Measurements from ENCODE around the gene ZNF773. TPM values are rescaled to one million over a fixed set of nuclear protein-coding genes. Genes with fewer than 3 reads are reported as not detected.
"Not testable (repeated sequence)": the region's sequence is repeated elsewhere in the genome, so short reads cannot be mapped to it uniquely, and the experiment has no call there.

ZNF773 gene
- polyA plus RNA-seq, 1 donor from 2014 or later, result 23.3 TPM

GRCh38 chr19:57477191-57478008, 22.3 kb upstream of the ZNF773 start, which contains the start of gene ZNF772:
Gene ZNF772, minus strand, starts transcription at chr19:57477566. Its CDS starts 257 bp downstream, at chr19:57477309.
- Histone ChIP-seq H2AFZ (ENCODE audit: low read depth, low read length) (peak within 1 kb of the TSS; percentile 84), H3K4me2 (ENCODE audit: low read length) (peak within 1 kb of the TSS; percentile 92), H3K27ac (ENCODE audit: low read length) (peak within 1 kb of the TSS; percentile 99), H3F3A (ENCODE audit: insufficient read depth, low read length, poor library complexity, severe bottlenecking) (peaks cover 6% of the 10 kb centered on the region), H3K9me3 (ENCODE audit: low read length) (peaks cover 39% of the 10 kb centered on the region), H3K36me3 (ENCODE audit: insufficient read depth, low read length) (peaks cover 34% of the 10 kb centered on the region), H4K20me1 (ENCODE audit: insufficient read depth) (no peaks in the 10 kb centered on the region), H3K9me2 (ENCODE audit: insufficient read depth, low read length) (no peaks in the 10 kb centered on the region), H3K9ac (ENCODE audit: low read length) (peak within 1 kb of the TSS; percentile 96), H3K79me2 (replicated peaks; ENCODE audit: insufficient read depth, low read length) (peaks cover 28% of the 10 kb centered on the region), H3K4me3 (ENCODE audit: low read length) (peak within 1 kb of the TSS; percentile 80), H3K27me3 (ENCODE audit: insufficient read depth, low read depth, low read length) (no peaks in the 10 kb centered on the region)
- peak; percentile 98 for TF ChIP-seq CTCF (IDR thresholded peaks at IDR 0.05; ENCODE audit: poor library complexity, severe bottlenecking)
- TF ChIP-seq MXI1 (conservative IDR thresholded peaks at IDR 0.05; ENCODE audit: poor library complexity, severe bottlenecking), result peak; percentile 59
- TF ChIP-seq EZH2 (IDR thresholded peaks at IDR 0.05; ENCODE audit: borderline replicate concordance, insufficient read depth, low read length, poor library complexity, severe bottlenecking), result no peak
- peak; percentile 49 for TF ChIP-seq SMC3 (conservative IDR thresholded peaks at IDR 0.05; ENCODE audit: poor library complexity)
- peak; percentile 60 for TF ChIP-seq RAD21 (conservative IDR thresholded peaks at IDR 0.05)
- peak; percentile 95 for TF ChIP-seq POLR2AphosphoS5 (IDR thresholded peaks at IDR 0.05)
- TF ChIP-seq TAF1 (IDR thresholded peaks at IDR 0.05; ENCODE audit: low read depth), result peak; percentile 81
- TF ChIP-seq EP300 (conservative IDR thresholded peaks at IDR 0.05; ENCODE audit: poor library complexity, severe bottlenecking), result no peak
- peak; percentile 67 for TF ChIP-seq REST (IDR thresholded peaks at IDR 0.05; ENCODE audit: borderline replicate concordance)

GRCh38 chr19:57487477-57488298, 12.1 kb upstream of the ZNF773 start, which contains the start of gene ZNF419:
Gene ZNF419, plus strand, starts transcription at chr19:57487750. Its CDS starts 201 bp downstream, at chr19:57487951.
- not testable (repeated sequence) for H3F3A ChIP-seq (ENCODE audit: insufficient read depth, low read length, poor library complexity, severe bottlenecking)

More at GRCh38 chr19:57487477-57488298, 12.1 kb upstream of the ZNF773 start, which contains the start of gene ZNF419:
- H3K27me3 ChIP-seq (ENCODE audit: insufficient read depth, low read depth, low read length); H3K9me2 ChIP-seq (ENCODE audit: insufficient read depth, low read length); H3K9me3 ChIP-seq (ENCODE audit: low read length); H3K36me3 ChIP-seq (ENCODE audit: insufficient read depth, low read length); H4K20me1 ChIP-seq (ENCODE audit: insufficient read depth); H3K79me2 ChIP-seq (replicated peaks; ENCODE audit: insufficient read depth, low read length): not testable (repeated sequence)
- H3K4me2 ChIP-seq (ENCODE audit: low read length), result peak within 1 kb of the TSS; percentile 45
- H3K9ac ChIP-seq (ENCODE audit: low read length), result peak within 1 kb of the TSS; percentile 82
- peak within 1 kb of the TSS; percentile 56 for H2AFZ ChIP-seq (ENCODE audit: low read depth, low read length)
- TF ChIP-seq MXI1 (conservative IDR thresholded peaks at IDR 0.05; ENCODE audit: poor library complexity, severe bottlenecking) (peak; percentile 76), POLR2AphosphoS5 (IDR thresholded peaks at IDR 0.05) (peak; percentile 88), CTCF (IDR thresholded peaks at IDR 0.05; ENCODE audit: poor library complexity, severe bottlenecking) (peak; percentile 31), TAF1 (IDR thresholded peaks at IDR 0.05; ENCODE audit: low read depth) (peak; percentile 83), SMC3 (conservative IDR thresholded peaks at IDR 0.05; ENCODE audit: poor library complexity) (peak; percentile 48), REST (IDR thresholded peaks at IDR 0.05; ENCODE audit: borderline replicate concordance) (peak; percentile 53)
- H3K27ac ChIP-seq (ENCODE audit: low read length), result peak within 1 kb of the TSS; percentile 68
- peak within 1 kb of the TSS; percentile 77 for H3K4me3 ChIP-seq (ENCODE audit: low read length)

Measured in neural cell (in vitro differentiated cells).